Heart right ventricle (tissue), 16 donors: Measurements from ENCODE around the gene CUEDC2. TPM values are rescaled to one million over a fixed set of nuclear protein-coding genes. Genes with fewer than 3 reads are reported as not detected.

Experiments
- ATAC-seq, 8 donors: fragments of 200-7000 bp; cut with Tn5 transposase; one replicate each; pipeline ENCODE4 v1.9.1; 2020; ENCODE audit warnings: mild to moderate bottlenecking in 8 of 8, moderate library complexity in 8 of 8, moderate number of reproducible peaks in 1 of 8
- DNase-seq, 2 donors: peaks; one replicate each; pipeline ENCODE4 v3.0.0-alpha.2; 2020
- H3K27ac ChIP-seq, 10 donors: fragments of 200-600 bp; sonication (generic) in 2 of 10; one replicate each; pipeline versions ENCODE4 v1.5.0 to v1.8.0; 2020 to 2022; ENCODE audit warnings: mild to moderate bottlenecking in 3 of 10
- H3K27me3 ChIP-seq, 7 donors: fragments of 200-600 bp; one replicate each; pipeline ENCODE4 v1.8.0; 2021 to 2022; ENCODE audit warnings: mild to moderate bottlenecking in 2 of 7
- H3K36me3 ChIP-seq, 9 donors: fragments of 200-600 bp; sonication (generic) in 1 of 9; one replicate each; pipeline versions ENCODE4 v1.5.0 to v1.8.0; 2020 to 2022; ENCODE audit warnings: mild to moderate bottlenecking in 2 of 9
- H3K4me1 ChIP-seq, 9 donors: fragments of 200-600 bp; sonication (generic) in 1 of 9; one replicate each; pipeline versions ENCODE4 v1.5.0 to v1.8.0; 2020 to 2022; ENCODE audit warnings: mild to moderate bottlenecking in 4 of 9
- H3K4me3 ChIP-seq, 10 donors: fragments of 200-600 bp; sonication (generic) in 2 of 10; one replicate each; pipeline versions ENCODE4 v1.5.0 to v1.8.0; 2020 to 2022; ENCODE audit warnings: mild to moderate bottlenecking in 7 of 10, moderate library complexity in 2 of 10
- H3K9me3 ChIP-seq, 11 donors: fragments of 200-600 bp in 10 of 11; sonication (generic) in 2 of 11; one replicate each; pipeline versions ENCODE4 v1.5.0 to v1.8.0; 2013 to 2022; ENCODE audit warnings: mild to moderate bottlenecking in 2 of 11, control low read depth in 1 of 11, moderate library complexity in 1 of 11
- WGBS, 2 donors: extraction: QIAGEN DNeasy Blood & Tissue Kit; methylation state at CpG; one replicate each; pipeline ENCODE4 v1.1.7; 2013; ENCODE audit warnings: inconsistent platforms in 1 of 2; 5-methylcytosine and 5-hydroxymethylcytosine counted together
- intact Hi-C, 10 donors: fragments of 100-400 bp; cut with DNase I; formaldehyde crosslinking; loops; one replicate each; pipeline versions ENCODE4 v1.11.1 to v1.14.2; 2022
- polyA plus RNA-seq, 2 donors: library from polyadenylated mRNA; stranded (reverse); fragments of 200-250 nt; gene quantifications; one replicate each; pipeline ENCODE4 v1.2.3, GENCODE V29; 2013
- total RNA-seq, 10 donors: library from RNA; stranded (reverse); fragmentation: NEBNext Ultra II Directional in 3 of 10; extraction: Animal tissue kit (Norgen Biotek cat#: 25700) in 3 of 10; gene quantifications; one replicate each; pipeline versions ENCODE4 v1.2.1 to v1.2.4, GENCODE V29; 2021 to 2023
- TF ChIP-seq, protein P1 (sequence below), 9 donors: fragments of 200-600 bp; sonication (generic) in 2 of 9; IDR thresholded peaks; one replicate each; pipeline versions ENCODE4 v1.5.0 to v1.8.0; 2021 to 2022; ENCODE audit warnings: antibody characterized with exemption in 9 of 9, mild to moderate bottlenecking in 5 of 9, moderate library complexity in 1 of 9
- donor health status: Arrhythmogenic right ventricular cardiomyopathy.
- donor health status: ischemic (EF 13 %, LVEDD 7.1; RV severe dilation, severe dysfunction).
- donor health status: healthy with polysubstance abuse.
- donor health status: DM: no; HTN: yes; CAD: no.
- donor health status: DM: no; HTN: no; CAD: no.
- donor health status: ischemic (EF 25% LVEDD 6.9; RV normal size, moderate dysfunction).
- donor health status: ischemic (EF 25% LVEDD 5.7; RV mildly dilated, moderate dysfunction).
- donor health status: healthy.
- donor health status: DM: yes; HTN: yes; CAD: no.
- donor health status: Ischemic cardiomyopathy.
- donor health status: ischemic (EF 35%, LVEDD 5.7; RV mildly dilated, moderate dysfunction).
- donor health status: nonischemic (EF 11% LVEDD 7.7; RV severe dilation, severe dysfunction).
- donor health status: DM: yes; HTN: yes; CAD: no.
- donor health status: PGD.
- donor health status: ischemic (EF 29% LVEDD 5.4; RV normal size, mild dysfunction).
- donor health status: nonischemic (EF 23%, LVEDD 6.1; RV moderate dilation, normal function).

CUEDC2 gene
- total and polyA plus RNA-seq, 12 donors, result 60.0 to 84.3 (median 79.1) TPM

DNA sequence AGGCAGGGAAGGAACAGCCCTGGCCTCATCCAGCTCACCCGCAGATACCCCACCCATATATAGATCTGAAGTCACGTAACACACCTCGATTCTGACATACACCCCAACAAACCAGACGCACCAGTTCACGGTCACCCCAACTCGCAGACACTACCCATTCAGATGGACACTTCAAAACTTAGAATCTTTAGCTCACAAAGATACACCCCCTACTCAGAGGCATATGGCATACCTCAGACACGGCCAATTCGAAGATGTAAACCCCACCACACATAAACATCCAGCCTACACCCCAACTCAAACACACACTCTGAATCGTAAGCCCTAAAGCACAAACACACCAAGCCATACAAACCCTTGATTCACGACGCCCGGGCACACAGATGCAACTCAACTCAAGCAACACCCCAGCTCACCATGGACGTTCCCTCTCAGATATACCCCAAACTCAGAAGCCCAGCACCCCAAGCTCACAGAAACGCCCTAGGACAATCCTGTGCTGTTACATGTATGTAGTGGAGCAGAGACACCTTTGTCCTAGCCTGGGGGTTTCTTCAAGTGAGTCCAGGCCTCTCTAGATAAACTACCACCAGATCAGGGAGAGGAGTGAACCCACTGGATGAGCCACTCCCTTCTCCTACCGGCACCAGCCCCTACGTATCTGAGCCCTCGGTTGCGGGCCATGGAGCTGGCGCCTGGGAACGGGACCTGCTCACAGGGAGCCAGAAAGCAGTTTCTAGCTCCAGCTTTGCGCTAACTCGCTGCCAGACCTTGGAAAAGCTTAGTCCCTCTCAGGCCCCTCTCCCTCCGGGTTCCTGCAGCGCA is 22.6 kb downstream of the CUEDC2 start:
- Histone ChIP-seq H3K4me3 (peak overlapping the region in 9 of 10 donors; percentile 12 to 50 (median 37)), H3K9me3 (no peaks in the 10 kb centered on the region), H3K36me3 (no peaks in the 10 kb centered on the region), H3K4me1 (peaks cover 0 to 24% (median 13%) of the 10 kb centered on the region in 9 donors), H3K27ac (no peak overlapping the region), H3K27me3 (peaks cover 13 to 75% (median 73%) of the 10 kb centered on the region in 7 donors)
- 28 to 33% methylated on average over 24 of the region's 24 CpGs for WGBS, 2 donors
- DNase-seq (no peak), ATAC-seq (peak in 1 of 8 donors; percentile 3)
- TF ChIP-seq, protein P1, sequence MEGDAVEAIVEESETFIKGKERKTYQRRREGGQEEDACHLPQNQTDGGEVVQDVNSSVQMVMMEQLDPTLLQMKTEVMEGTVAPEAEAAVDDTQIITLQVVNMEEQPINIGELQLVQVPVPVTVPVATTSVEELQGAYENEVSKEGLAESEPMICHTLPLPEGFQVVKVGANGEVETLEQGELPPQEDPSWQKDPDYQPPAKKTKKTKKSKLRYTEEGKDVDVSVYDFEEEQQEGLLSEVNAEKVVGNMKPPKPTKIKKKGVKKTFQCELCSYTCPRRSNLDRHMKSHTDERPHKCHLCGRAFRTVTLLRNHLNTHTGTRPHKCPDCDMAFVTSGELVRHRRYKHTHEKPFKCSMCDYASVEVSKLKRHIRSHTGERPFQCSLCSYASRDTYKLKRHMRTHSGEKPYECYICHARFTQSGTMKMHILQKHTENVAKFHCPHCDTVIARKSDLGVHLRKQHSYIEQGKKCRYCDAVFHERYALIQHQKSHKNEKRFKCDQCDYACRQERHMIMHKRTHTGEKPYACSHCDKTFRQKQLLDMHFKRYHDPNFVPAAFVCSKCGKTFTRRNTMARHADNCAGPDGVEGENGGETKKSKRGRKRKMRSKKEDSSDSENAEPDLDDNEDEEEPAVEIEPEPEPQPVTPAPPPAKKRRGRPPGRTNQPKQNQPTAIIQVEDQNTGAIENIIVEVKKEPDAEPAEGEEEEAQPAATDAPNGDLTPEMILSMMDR (IDR thresholded peaks at IDR 0.05), result no peak
- intact Hi-C loops, result loop anchor here in 1 of 10 donors (10.0 kb wide), 1 partner anchor 175 kb away; no protein-coding TSS in a partner anchor

DNA sequence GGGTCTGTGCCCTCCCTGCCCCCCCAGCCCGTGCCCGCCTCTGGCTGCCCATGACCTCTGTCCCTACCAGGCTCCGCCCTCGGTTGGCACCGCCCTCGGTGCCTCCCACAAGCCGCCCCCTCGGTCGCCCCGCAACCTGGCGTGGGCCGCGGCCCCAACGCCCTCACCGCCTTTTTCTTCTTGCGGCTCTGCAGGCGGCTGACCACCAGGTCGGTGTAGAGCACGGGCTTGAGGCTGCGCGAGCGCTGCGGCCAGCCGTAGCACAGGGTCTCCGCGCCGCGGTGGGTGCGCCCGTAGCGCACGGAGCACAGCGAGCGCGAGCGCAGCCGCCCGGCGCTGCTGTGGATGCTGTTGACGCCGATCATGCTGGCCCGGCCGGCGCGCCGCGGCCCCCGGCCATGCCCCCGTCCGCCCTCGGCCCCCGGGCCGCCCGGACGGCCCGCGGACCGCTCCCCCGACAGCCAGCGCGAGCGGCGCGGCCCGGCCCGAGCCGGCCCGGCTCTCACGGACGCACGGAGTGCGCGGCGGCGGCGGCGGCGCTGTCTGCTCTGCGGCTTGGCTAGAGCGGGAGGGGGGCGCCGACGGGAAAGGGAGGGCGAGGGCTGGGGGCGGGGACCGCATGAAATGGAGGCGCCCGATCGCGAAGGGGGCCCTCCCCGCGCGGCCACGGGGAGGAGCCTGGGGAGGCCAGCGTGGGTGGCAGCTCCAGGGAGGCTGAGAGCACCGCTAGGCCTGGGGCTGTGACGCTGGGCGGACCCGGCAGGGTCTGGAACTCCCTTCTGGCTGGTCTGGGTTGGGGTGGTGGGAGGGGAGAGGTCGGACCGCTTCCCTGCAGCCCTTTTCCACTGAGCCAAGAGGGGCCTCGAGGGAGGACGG is 23.4 kb downstream of the CUEDC2 start:
- H3K27me3 ChIP-seq, result peaks cover 13 to 71% (median 65%) of the 10 kb centered on the region in 7 donors
- DNase-seq (peak in 1 of 2 donors; percentile 38), ATAC-seq (peak in 5 of 8 donors; percentile 26 to 53 (median 34))
- peaks cover 0 to 24% (median 13%) of the 10 kb centered on the region in 9 donors for H3K4me1 ChIP-seq
- TF ChIP-seq, protein P1 (IDR thresholded peaks at IDR 0.05), result no peak
- no peaks in the 10 kb centered on the region for H3K36me3 ChIP-seq
- H3K9me3 ChIP-seq, result no peaks in the 10 kb centered on the region
- H3K4me3 ChIP-seq, result peak overlapping the region in 9 of 10 donors; percentile 26 to 50 (median 41)
- intact Hi-C loops, result no loop called here
- 2% methylated on average over 74 to 103 of the region's 103 CpGs for WGBS, 2 donors
- H3K27ac ChIP-seq, result no peak overlapping the region

DNA sequence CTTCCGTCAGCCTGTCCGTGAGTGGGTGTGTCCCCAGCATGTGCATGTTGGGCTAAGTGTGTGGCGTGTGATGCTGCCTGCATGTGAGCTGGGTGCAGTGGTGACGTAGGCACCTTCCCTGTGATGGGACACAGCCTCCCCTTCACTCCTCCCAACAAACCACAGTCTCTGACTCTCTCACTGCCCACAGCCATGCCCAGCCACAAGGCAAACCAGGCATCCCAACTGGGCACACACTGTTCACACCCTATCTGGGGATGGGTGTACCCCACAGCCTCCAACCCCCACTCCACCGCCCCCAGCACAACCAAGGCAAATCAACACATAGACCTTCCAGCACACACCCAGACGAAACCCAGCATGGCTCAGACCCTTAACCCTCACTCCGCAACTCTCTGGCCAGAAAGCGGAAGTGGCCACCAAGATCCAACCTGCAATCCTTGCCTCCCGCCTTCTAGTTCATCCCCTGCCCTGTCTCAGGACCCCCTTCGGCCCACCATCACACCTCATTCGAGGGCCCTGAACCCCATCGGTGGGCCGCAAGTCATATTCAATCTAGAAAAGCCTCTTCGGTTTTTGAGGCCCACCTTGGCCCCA is 24.1 kb downstream of the CUEDC2 start:
- TF ChIP-seq, protein P1 (IDR thresholded peaks at IDR 0.05), result no peak
- no peaks in the 10 kb centered on the region for H3K9me3 ChIP-seq
- WGBS, 2 donors, result 62 to 67% methylated on average over 14 of the region's 14 CpGs
- H3K4me3 ChIP-seq, result peak overlapping the region in 9 of 10 donors; percentile 26 to 50 (median 41)
- H3K4me1 ChIP-seq, result peaks cover 0 to 24% (median 13%) of the 10 kb centered on the region in 9 donors
- peaks cover 0 to 4% (median 0%) of the 10 kb centered on the region in 9 donors for H3K36me3 ChIP-seq
- ATAC-seq, result no peak
- no peak overlapping the region for H3K27ac ChIP-seq
- intact Hi-C loops, result no loop called here
- H3K27me3 ChIP-seq, result peaks cover 13 to 63% (median 57%) of the 10 kb centered on the region in 7 donors
- DNase-seq, result no peak
